ENCODE data around the gene CREBRF.
"Not testable (repeated sequence)": the region's sequence is repeated elsewhere in the genome, so short reads cannot be mapped to it uniquely, and the experiment has no call there.

CREBRF gene

GRCh38 chr5:173114536-173114935 is 58.4 kb downstream of the CREBRF start:
- H3K4me1 ChIP-seq (ENCODE audit: control extremely low read depth in 1 of 4, control insufficient read depth in 4 of 4, insufficient read depth in 4 of 4, low read length in 3 of 4): no peaks in the 10 kb centered on the region
- WGBS (ENCODE audit: insufficient coverage): 100% methylated on average over 1 of the region's 1 CpG
- no peaks in the 10 kb centered on the region for H3K27me3 ChIP-seq (replicated peaks in 2 of 5; ENCODE audit: control insufficient read depth in 4 of 5, insufficient read depth in 5 of 5, low read length in 4 of 5)
- no peak for DNase-seq
- H3K9me3 ChIP-seq (ENCODE audit: control extremely low read depth in 1 of 5, control insufficient read depth in 4 of 5, insufficient read depth in 2 of 5, low read depth in 1 of 5, low read length in 4 of 5): peaks cover 0 to 8% (median 0%) of the 10 kb centered on the region in 5 experiments
- H3K36me3 ChIP-seq (ENCODE audit: control insufficient read depth in 4 of 4, insufficient read depth in 4 of 4, low read length in 3 of 4): peaks cover 13 to 60% (median 17%) of the 10 kb centered on the region in 4 experiments
- POLR2A ChIA-PET: no interaction called here
- H3K4me3 ChIP-seq (ENCODE audit: control insufficient read depth in 1 of 7, extremely low read depth in 1 of 7, insufficient read depth in 4 of 7, low read depth in 2 of 7, low read length in 6 of 7): no peak overlapping the region
- no peak overlapping the region for H3K27ac ChIP-seq (ENCODE audit: insufficient read depth in 1 of 2, low read depth in 1 of 2, low read length in 2 of 2, poor library complexity in 1 of 2, severe bottlenecking in 2 of 2)
- CTCF ChIA-PET: interaction anchor here (1.2 to 2.0 kb wide), 2 partner anchors 36 to 137 kb away, joined by 3 to 6 read pairs; no protein-coding TSS in a partner anchor

DNA sequence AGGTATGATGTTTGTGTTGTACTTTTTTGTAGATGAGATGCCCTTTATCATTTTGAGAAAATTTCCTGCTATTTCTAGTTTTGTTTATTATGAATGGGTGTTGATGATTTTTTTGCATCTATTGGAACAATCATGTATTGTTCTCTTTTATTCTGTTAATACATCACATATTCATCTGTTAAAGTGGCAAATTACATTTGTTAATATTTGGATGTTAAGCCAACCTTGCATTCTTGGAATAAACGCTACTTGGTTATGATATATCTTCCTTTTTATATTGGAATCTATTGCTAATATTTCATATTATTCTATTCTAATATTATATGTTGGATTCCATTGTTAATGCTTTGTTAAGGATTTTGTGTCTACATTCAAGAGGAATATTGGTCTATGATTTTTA is 63.6 kb downstream of the CREBRF start:
- CTCF ChIA-PET: no interaction called here

GRCh38 chr5:173123416-173123815 is 67.3 kb downstream of the CREBRF start:
- no peak overlapping the region for H3K4me3 ChIP-seq (ENCODE audit: control insufficient read depth in 1 of 7, extremely low read depth in 1 of 7, insufficient read depth in 4 of 7, low read depth in 2 of 7, low read length in 6 of 7)
- DNase-seq: no peak
- peaks cover 7 to 47% (median 16%) of the 10 kb centered on the region in 4 experiments for H3K36me3 ChIP-seq (ENCODE audit: control insufficient read depth in 4 of 4, insufficient read depth in 4 of 4, low read length in 3 of 4)
- ChIA-PET CTCF (interaction anchor here (1.2 kb wide), 1 partner anchor 22 kb away, joined by 3 read pairs; no protein-coding TSS in a partner anchor), POLR2A (interaction anchor here (0.6 kb wide), 1 partner anchor 65 kb away, joined by 6 read pairs; no protein-coding TSS in a partner anchor)
- WGBS (ENCODE audit: insufficient coverage): 100% methylated on average over 1 of the region's 3 CpGs
- peaks cover 0 to 8% (median 0%) of the 10 kb centered on the region in 5 experiments for H3K9me3 ChIP-seq (ENCODE audit: control extremely low read depth in 1 of 5, control insufficient read depth in 4 of 5, insufficient read depth in 2 of 5, low read depth in 1 of 5, low read length in 4 of 5)
- H3K4me1 ChIP-seq (ENCODE audit: control extremely low read depth in 1 of 4, control insufficient read depth in 4 of 4, insufficient read depth in 4 of 4, low read length in 3 of 4): no peaks in the 10 kb centered on the region
- no peaks in the 10 kb centered on the region for H3K27me3 ChIP-seq (replicated peaks in 2 of 5; ENCODE audit: control insufficient read depth in 4 of 5, insufficient read depth in 5 of 5, low read length in 4 of 5)
- H3K27ac ChIP-seq (ENCODE audit: insufficient read depth in 1 of 2, low read depth in 1 of 2, low read length in 2 of 2, poor library complexity in 1 of 2, severe bottlenecking in 2 of 2): no peak overlapping the region

More for the DNA sequence above, 63.6 kb downstream of the CREBRF start:
- peaks cover 0 to 40% (median 12%) of the 10 kb centered on the region in 4 experiments for H3K36me3 ChIP-seq (ENCODE audit: control insufficient read depth in 4 of 4, insufficient read depth in 4 of 4, low read length in 3 of 4)
- POLR2A ChIA-PET: no interaction called here
- H3K27ac ChIP-seq (ENCODE audit: insufficient read depth in 1 of 2, low read depth in 1 of 2, low read length in 2 of 2, poor library complexity in 1 of 2, severe bottlenecking in 2 of 2): no peak overlapping the region
- DNase-seq: no peak
- H3K4me1 ChIP-seq (ENCODE audit: control extremely low read depth in 1 of 4, control insufficient read depth in 4 of 4, insufficient read depth in 4 of 4, low read length in 3 of 4): no peaks in the 10 kb centered on the region
- WGBS (ENCODE audit: insufficient coverage): no CpG with 5 or more reads among the region's 1 CpG
- H3K27me3 ChIP-seq (replicated peaks in 2 of 5; ENCODE audit: control insufficient read depth in 4 of 5, insufficient read depth in 5 of 5, low read length in 4 of 5): no peaks in the 10 kb centered on the region
- H3K4me3 ChIP-seq (ENCODE audit: control insufficient read depth in 1 of 7, extremely low read depth in 1 of 7, insufficient read depth in 4 of 7, low read depth in 2 of 7, low read length in 6 of 7): no peak overlapping the region
- peaks cover 0 to 8% (median 0%) of the 10 kb centered on the region in 5 experiments for H3K9me3 ChIP-seq (ENCODE audit: control extremely low read depth in 1 of 5, control insufficient read depth in 4 of 5, insufficient read depth in 2 of 5, low read depth in 1 of 5, low read length in 4 of 5)

DNA sequence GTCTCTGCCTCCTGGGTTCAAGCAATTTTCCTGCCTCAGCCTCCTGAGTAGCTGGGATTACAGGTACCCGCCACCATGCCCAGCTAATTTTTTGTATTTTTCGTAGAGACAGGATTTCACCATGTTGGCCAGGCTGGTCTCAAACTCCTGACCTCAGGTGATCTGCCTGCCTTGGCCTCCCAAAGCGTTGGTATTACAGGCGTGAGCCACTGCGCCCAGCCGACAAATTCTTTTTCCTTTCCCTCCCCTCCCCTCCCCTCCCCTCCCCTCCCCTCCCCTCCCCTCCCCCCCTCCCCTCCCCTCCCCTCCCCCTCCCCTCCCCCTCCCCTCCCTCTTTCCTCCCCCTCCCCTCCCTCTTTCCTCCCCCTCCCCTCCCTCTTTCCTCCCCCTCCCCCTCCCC is 76.0 kb downstream of the CREBRF start:
- H3K27me3 ChIP-seq (replicated peaks in 2 of 5; ENCODE audit: control insufficient read depth in 4 of 5, insufficient read depth in 5 of 5, low read length in 4 of 5); H3K9me3 ChIP-seq (ENCODE audit: control extremely low read depth in 1 of 5, control insufficient read depth in 4 of 5, insufficient read depth in 2 of 5, low read depth in 1 of 5, low read length in 4 of 5); H3K27ac ChIP-seq (ENCODE audit: insufficient read depth in 1 of 2, low read depth in 1 of 2, low read length in 2 of 2, poor library complexity in 1 of 2, severe bottlenecking in 2 of 2); H3K4me3 ChIP-seq (ENCODE audit: control insufficient read depth in 1 of 7, extremely low read depth in 1 of 7, insufficient read depth in 4 of 7, low read depth in 2 of 7, low read length in 6 of 7); CTCF ChIA-PET; DNase-seq; POLR2A ChIA-PET: not testable (repeated sequence)
- 100% methylated on average over 1 of the region's 6 CpGs for WGBS (ENCODE audit: insufficient coverage)
- H3K4me1 ChIP-seq (ENCODE audit: control extremely low read depth in 1 of 4, control insufficient read depth in 4 of 4, insufficient read depth in 4 of 4, low read length in 3 of 4): peaks cover 0 to 17% (median 5%) of the 10 kb centered on the region in 4 experiments
- H3K36me3 ChIP-seq (ENCODE audit: control insufficient read depth in 4 of 4, insufficient read depth in 4 of 4, low read length in 3 of 4): peaks cover 0 to 20% (median 5%) of the 10 kb centered on the region in 4 experiments

DNA sequence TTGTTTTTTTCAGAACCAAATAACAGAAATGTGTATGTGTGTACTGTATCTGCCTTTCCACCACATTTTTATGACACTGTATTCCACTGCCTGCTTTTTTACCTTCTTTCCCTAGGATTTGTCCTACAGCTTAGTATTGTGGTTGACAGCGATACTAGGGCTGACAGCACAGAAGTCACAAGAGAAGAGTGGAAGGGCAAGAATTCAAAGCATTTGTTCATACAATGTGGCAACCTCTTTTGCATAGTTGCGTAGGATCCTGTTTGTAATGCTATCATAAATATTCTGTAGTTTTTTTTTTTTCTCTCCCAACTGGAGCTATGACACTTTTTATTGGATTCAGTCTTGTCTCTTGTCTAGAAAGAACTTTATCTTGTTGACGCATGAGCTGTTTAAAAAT is 82.6 kb downstream of the CREBRF start:
- 100% methylated on average over 1 of the region's 3 CpGs for WGBS (ENCODE audit: insufficient coverage)
- ChIA-PET CTCF (interaction anchor here (0.7 to 1.4 kb wide), 4 partner anchors 18 to 155 kb away, joined by 3 to 4 read pairs (median 3); partner anchors contain the start of gene ATP6V0E1), POLR2A (no interaction called here)

DNA sequence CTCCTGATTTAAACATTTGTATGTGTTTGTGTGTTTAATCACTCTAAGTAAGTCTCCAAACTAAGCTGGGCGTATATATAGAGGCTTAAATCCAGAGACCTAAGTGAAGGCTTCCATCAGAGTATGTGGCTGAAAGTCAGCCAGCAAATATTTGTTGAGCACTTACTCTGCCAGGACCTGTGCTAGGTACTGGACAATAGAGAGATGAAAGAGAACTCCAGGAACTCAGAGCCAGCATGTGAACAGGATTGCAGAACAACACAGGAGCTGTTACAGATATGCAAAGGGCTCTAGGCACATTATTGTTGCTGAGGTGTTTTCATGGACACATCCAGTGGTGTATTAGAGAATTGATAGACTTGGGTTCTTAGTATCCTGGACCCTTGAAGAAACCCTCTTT is 83.5 kb downstream of the CREBRF start:
- Histone ChIP-seq H3K27ac (ENCODE audit: insufficient read depth in 1 of 2, low read depth in 1 of 2, low read length in 2 of 2, poor library complexity in 1 of 2, severe bottlenecking in 2 of 2) (no peak overlapping the region), H3K4me1 (ENCODE audit: control extremely low read depth in 1 of 4, control insufficient read depth in 4 of 4, insufficient read depth in 4 of 4, low read length in 3 of 4) (peaks cover 0 to 2% (median under 1%) of the 10 kb centered on the region in 4 experiments), H3K4me3 (ENCODE audit: control insufficient read depth in 1 of 7, extremely low read depth in 1 of 7, insufficient read depth in 4 of 7, low read depth in 2 of 7, low read length in 6 of 7) (no peak overlapping the region), H3K36me3 (ENCODE audit: control insufficient read depth in 4 of 4, insufficient read depth in 4 of 4, low read length in 3 of 4) (peaks cover 0 to 10% (median 7%) of the 10 kb centered on the region in 4 experiments), H3K27me3 (replicated peaks in 2 of 5; ENCODE audit: control insufficient read depth in 4 of 5, insufficient read depth in 5 of 5, low read length in 4 of 5) (no peaks in the 10 kb centered on the region), H3K9me3 (ENCODE audit: control extremely low read depth in 1 of 5, control insufficient read depth in 4 of 5, insufficient read depth in 2 of 5, low read depth in 1 of 5, low read length in 4 of 5) (no peaks in the 10 kb centered on the region)
- WGBS (ENCODE audit: insufficient coverage): 100% methylated on average over 1 of the region's 1 CpG
- ChIA-PET POLR2A (no interaction called here), CTCF (interaction anchor here (0.7 to 1.2 kb wide), 3 partner anchors 17 to 156 kb away, joined by 3 to 4 read pairs (median 3); partner anchors contain the start of gene ATP6V0E1)
- DNase-seq: no peak

More for the DNA sequence above, 82.6 kb downstream of the CREBRF start:
- H3K27ac ChIP-seq (ENCODE audit: insufficient read depth in 1 of 2, low read depth in 1 of 2, low read length in 2 of 2, poor library complexity in 1 of 2, severe bottlenecking in 2 of 2): no peak overlapping the region
- no peaks in the 10 kb centered on the region for H3K27me3 ChIP-seq (replicated peaks in 2 of 5; ENCODE audit: control insufficient read depth in 4 of 5, insufficient read depth in 5 of 5, low read length in 4 of 5)
- no peaks in the 10 kb centered on the region for H3K9me3 ChIP-seq (ENCODE audit: control extremely low read depth in 1 of 5, control insufficient read depth in 4 of 5, insufficient read depth in 2 of 5, low read depth in 1 of 5, low read length in 4 of 5)
- H3K4me1 ChIP-seq (ENCODE audit: control extremely low read depth in 1 of 4, control insufficient read depth in 4 of 4, insufficient read depth in 4 of 4, low read length in 3 of 4): peaks cover 0 to 8% (median 2%) of the 10 kb centered on the region in 4 experiments
- H3K36me3 ChIP-seq (ENCODE audit: control insufficient read depth in 4 of 4, insufficient read depth in 4 of 4, low read length in 3 of 4): peaks cover 0 to 10% (median 7%) of the 10 kb centered on the region in 4 experiments
- no peak overlapping the region for H3K4me3 ChIP-seq (ENCODE audit: control insufficient read depth in 1 of 7, extremely low read depth in 1 of 7, insufficient read depth in 4 of 7, low read depth in 2 of 7, low read length in 6 of 7)
- no peak for DNase-seq

GRCh38 chr5:173140769-173141168 is 84.6 kb downstream of the CREBRF start:
- POLR2A ChIA-PET: no interaction called here
- Histone ChIP-seq H3K9me3 (ENCODE audit: control extremely low read depth in 1 of 5, control insufficient read depth in 4 of 5, insufficient read depth in 2 of 5, low read depth in 1 of 5, low read length in 4 of 5) (no peaks in the 10 kb centered on the region), H3K27me3 (replicated peaks in 2 of 5; ENCODE audit: control insufficient read depth in 4 of 5, insufficient read depth in 5 of 5, low read length in 4 of 5) (no peaks in the 10 kb centered on the region), H3K27ac (ENCODE audit: insufficient read depth in 1 of 2, low read depth in 1 of 2, low read length in 2 of 2, poor library complexity in 1 of 2, severe bottlenecking in 2 of 2) (no peak overlapping the region), H3K4me1 (ENCODE audit: control extremely low read depth in 1 of 4, control insufficient read depth in 4 of 4, insufficient read depth in 4 of 4, low read length in 3 of 4) (peaks cover 3 to 8% (median 5%) of the 10 kb centered on the region in 4 experiments), H3K36me3 (ENCODE audit: control insufficient read depth in 4 of 4, insufficient read depth in 4 of 4, low read length in 3 of 4) (peaks cover 0 to 10% (median 4%) of the 10 kb centered on the region in 4 experiments), H3K4me3 (ENCODE audit: control insufficient read depth in 1 of 7, extremely low read depth in 1 of 7, insufficient read depth in 4 of 7, low read depth in 2 of 7, low read length in 6 of 7) (no peak overlapping the region)
- no peak for DNase-seq
- 96% methylated on average over 3 of the region's 4 CpGs for WGBS (ENCODE audit: insufficient coverage)
- CTCF ChIA-PET: interaction anchor here (0.9 to 1.3 kb wide), 3 partner anchors 19 to 29 kb away, joined by 3 read pairs; no protein-coding TSS in a partner anchor
